T-cell (primary cell): ENCODE results near the gene MOCOS. TPM values are rescaled to one million over a fixed set of nuclear protein-coding genes. Genes with fewer than 3 reads are reported as not detected.

ENCODE experiments used
- ATAC-seq, 4 experiments: fragments of 200-7000 bp in 3 of 4; fragments of 150-1000 bp in 1 of 4; cut with Tn5 transposase; replicated peaks in 1 of 4; 1 replicate in 3 of 4; 2 replicates in 1 of 4; pipeline ENCODE4 v1.10.0; 2021; ENCODE audit warnings: moderate library complexity in 3 of 4, mild to moderate bottlenecking in 2 of 4, moderate number of reproducible peaks in 1 of 4
- CTCF ChIA-PET, 2 donors: fragments of 300-600 bp; sonication (Branson Sonifier 250); formaldehyde crosslinking; loops; one replicate each; lab custom pipeline; 2022; ENCODE audit warnings: antibody characterized with exemption in 2 of 2; lab: Charles Lee
- POLR2A ChIA-PET, 2 donors: fragments of 300-600 bp; sonication (Branson Sonifier 250); formaldehyde crosslinking; loops; one replicate each; lab custom pipeline; 2022; ENCODE audit warnings: antibody characterized with exemption in 2 of 2; lab: Charles Lee
- DNase-seq, 35 experiments: peaks; one replicate each; pipeline versions ENCODE4 v3.0.0 to v3.0.0-alpha.2; 2013 to 2023
- H3K27ac ChIP-seq: one replicate; pipeline ENCODE4 v1.5.1; 2013; ENCODE audit warnings: low read length
- H3K27me3 ChIP-seq, 2 experiments: replicated peaks in 1 of 2; 1 replicate in 1 of 2; 2 replicates in 1 of 2; pipeline versions ENCODE4 v1.6.1 to v1.7.0; 2013; ENCODE audit warnings: low read length in 1 of 2, mixed read lengths in 1 of 2; ENCODE audit not compliant: control insufficient read depth in 2 of 2, insufficient read depth in 2 of 2; ENCODE audit errors: extremely low read depth in 1 of 2
- H3K36me3 ChIP-seq, 2 donors: 1 replicate in 1 of 2; 2 replicates in 1 of 2; pipeline versions ENCODE4 v1.6.1 to v1.7.0; 2013; ENCODE audit warnings: low read length in 1 of 2; ENCODE audit not compliant: control insufficient read depth in 2 of 2, insufficient read depth in 1 of 2; ENCODE audit errors: extremely low read depth in 1 of 2
- H3K4me1 ChIP-seq, 2 experiments: 1 replicate in 1 of 2; 2 replicates in 1 of 2; pipeline versions ENCODE4 v1.6.1 to v1.7.0; 2013; ENCODE audit warnings: low read length in 2 of 2, mixed read lengths in 1 of 2; ENCODE audit not compliant: insufficient read depth in 2 of 2, control insufficient read depth in 1 of 2; ENCODE audit errors: extremely low read depth in 1 of 2
- H3K4me3 ChIP-seq, 2 donors: 1 replicate in 1 of 2; 2 replicates in 1 of 2; pipeline versions ENCODE4 v1.5.1 to v1.7.0; 2013; ENCODE audit warnings: mild to moderate bottlenecking in 2 of 2, low read length in 1 of 2, moderate library complexity in 1 of 2; ENCODE audit not compliant: control insufficient read depth in 1 of 2; ENCODE audit errors: extremely low read depth in 1 of 2
- H3K9me3 ChIP-seq: 2 replicates; pipeline ENCODE4 v1.7.0; 2013
- H3K27ac Mint-ChIP-seq, 2 donors: one replicate each; pipeline ENCODE4 v1.8.0; 2020 to 2021; ENCODE audit warnings: mild to moderate bottlenecking in 2 of 2, mixed read lengths in 2 of 2
- H3K27me3 Mint-ChIP-seq, 2 donors: one replicate each; pipeline ENCODE4 v1.8.0; 2021 to 2022; ENCODE audit warnings: mixed read lengths in 2 of 2
- H3K36me3 Mint-ChIP-seq: one replicate; pipeline ENCODE4 v1.8.0; 2021; ENCODE audit warnings: mixed read lengths
- H3K4me1 Mint-ChIP-seq, 3 donors: one replicate each; pipeline ENCODE4 v1.8.0; 2020 to 2022; ENCODE audit warnings: mixed read lengths in 3 of 3, mild to moderate bottlenecking in 1 of 3
- H3K4me3 Mint-ChIP-seq, 3 donors: one replicate each; pipeline ENCODE4 v1.8.0; 2020 to 2022; ENCODE audit warnings: mild to moderate bottlenecking in 3 of 3, mixed read lengths in 3 of 3, moderate library complexity in 3 of 3
- H3K9me3 Mint-ChIP-seq, 3 donors: one replicate each; pipeline ENCODE4 v1.8.0; 2020 to 2022; ENCODE audit warnings: mixed read lengths in 3 of 3
- WGBS: methylation state at CpG from one replicate; pipeline ENCODE4 v1.1.5; 2013; ENCODE audit warnings: missing lambda C conversion rate; ENCODE audit not compliant: insufficient coverage; 5-methylcytosine and 5-hydroxymethylcytosine counted together
- total RNA-seq, 35 experiments: library from RNA in 6 of 35; stranded (reverse) in 6 of 35; fragments of 120-200 nt in 1 of 35; gene quantifications; one replicate each; pipeline versions ENCODE4 v1.2.1 to v1.2.4 and lab custom pipeline; 2013 to 2026

Gene MOCOS
- total RNA-seq, 5 donors from 2014 or later (not counting 1 experiment from before 2014, with no cell fraction given) = 0.05 to 0.47 (median 0.16) TPM

DNA sequence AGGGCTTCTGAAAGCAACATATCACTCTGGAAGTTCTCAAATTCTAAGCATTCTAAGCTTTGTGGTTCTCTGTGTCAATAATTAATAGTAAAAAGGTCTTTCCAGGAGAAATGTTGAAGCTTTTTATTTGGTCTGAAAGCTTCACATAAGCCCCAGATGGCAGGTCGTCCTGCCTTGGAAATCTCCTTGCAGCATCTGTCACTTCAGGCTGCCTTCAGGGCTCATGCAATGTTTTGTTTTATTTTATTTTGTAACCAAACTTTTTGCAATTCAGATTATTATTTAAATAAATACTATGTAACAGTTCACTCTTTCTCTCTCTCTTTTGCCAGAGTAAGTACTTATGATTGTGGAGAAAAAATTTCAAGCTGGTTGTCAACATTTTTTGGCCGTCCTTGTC, 63.5 kb downstream of the MOCOS start:
- H3K4me3 ChIP-seq = no peak overlapping the region
- ATAC-seq (no peak), DNase-seq (no peak)
- no peaks in the 10 kb centered on the region for H3K9me3 ChIP-seq
- ChIA-PET POLR2A (interaction anchor here in 1 of 2 donors (0.6 kb wide), 1 partner anchor 99 kb away, joined by 16 read pairs; no protein-coding TSS in a partner anchor), CTCF (no interaction called here)
- H3K36me3 ChIP-seq = no peaks in the 10 kb centered on the region
- no peaks in the 10 kb centered on the region for H3K4me1 ChIP-seq
- no peak overlapping the region for H3K27ac ChIP-seq
- WGBS = no CpG with 5 or more reads among the region's 2 CpGs
- H3K4me3 Mint-ChIP-seq = no peak overlapping the region
- H3K27me3 ChIP-seq = peaks cover 0 to 14% of the 10 kb centered on the region in 2 experiments
- H3K36me3 Mint-ChIP-seq = no peaks in the 10 kb centered on the region
- H3K4me1 Mint-ChIP-seq = no peaks in the 10 kb centered on the region
- H3K27ac Mint-ChIP-seq = no peak overlapping the region
- H3K27me3 Mint-ChIP-seq = peaks cover 36 to 40% of the 10 kb centered on the region in 2 donors
- H3K9me3 Mint-ChIP-seq = peaks cover 0 to 7% (median under 1%) of the 10 kb centered on the region in 3 donors

DNA sequence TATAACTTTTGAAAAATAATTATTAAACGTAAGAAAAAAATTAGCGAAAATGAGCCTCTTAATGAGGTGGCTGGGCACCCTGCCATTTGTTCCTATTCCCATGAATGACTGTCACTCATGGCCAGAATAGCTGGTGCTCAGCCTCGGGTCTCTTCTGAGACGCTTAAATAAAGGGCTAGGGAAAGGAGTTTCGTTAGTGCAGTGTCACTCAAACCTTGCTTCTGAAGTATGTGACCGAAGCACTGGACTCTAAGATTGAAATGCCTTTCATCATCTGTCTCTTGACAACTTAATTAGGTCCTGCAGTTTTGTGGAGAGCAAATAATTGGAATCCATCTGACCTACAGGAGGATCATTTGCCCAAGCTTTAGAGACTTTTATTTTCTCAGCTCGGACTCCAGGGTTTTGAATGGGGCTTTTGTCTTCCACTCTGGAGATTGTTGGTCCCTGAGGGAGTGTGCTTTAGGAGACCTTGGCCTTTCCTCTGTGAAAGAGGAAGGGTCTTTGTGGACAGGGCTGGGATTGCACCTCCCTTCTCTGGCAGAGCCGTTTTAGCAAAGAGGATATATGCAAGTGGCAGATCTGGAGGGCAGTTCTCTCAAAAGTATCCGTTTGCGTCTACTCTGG, 67.9 kb downstream of the MOCOS start:
- no peak overlapping the region for H3K27ac Mint-ChIP-seq
- Histone ChIP-seq H3K9me3 (no peaks in the 10 kb centered on the region), H3K27me3 (peaks cover 0 to 13% of the 10 kb centered on the region in 2 experiments), H3K27ac (no peak overlapping the region), H3K4me1 (no peaks in the 10 kb centered on the region), H3K4me3 (no peak overlapping the region), H3K36me3 (no peaks in the 10 kb centered on the region)
- WGBS = no CpG with 5 or more reads among the region's 10 CpGs
- ChIA-PET CTCF (no interaction called here), POLR2A (no interaction called here)
- H3K9me3 Mint-ChIP-seq = no peaks in the 10 kb centered on the region
- H3K4me3 Mint-ChIP-seq = no peak overlapping the region
- no peak for DNase-seq
- peaks cover 17 to 20% of the 10 kb centered on the region in 2 donors for H3K27me3 Mint-ChIP-seq
- H3K4me1 Mint-ChIP-seq = no peaks in the 10 kb centered on the region
- no peak for ATAC-seq
- H3K36me3 Mint-ChIP-seq = no peaks in the 10 kb centered on the region

DNA sequence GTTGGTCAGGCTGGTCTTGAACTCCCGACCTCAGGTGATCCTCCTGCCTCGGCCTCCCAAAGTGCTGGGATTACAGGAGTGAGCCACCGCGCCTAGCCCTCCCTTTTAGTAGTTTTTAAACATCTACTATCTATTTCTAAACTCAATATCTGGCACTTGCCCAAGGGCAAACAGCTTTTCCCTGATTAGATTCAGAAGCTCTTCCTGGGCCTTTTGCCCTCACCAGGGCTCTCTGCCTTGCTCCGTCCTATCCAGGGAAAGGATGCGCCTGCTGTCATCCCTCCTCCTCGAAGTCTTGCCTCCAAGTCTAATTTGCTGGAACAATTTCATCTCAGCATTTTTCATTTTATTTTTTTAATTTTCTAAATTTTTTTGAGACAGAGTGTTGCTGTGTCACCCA, 68.8 kb downstream of the MOCOS start:
- H3K9me3 Mint-ChIP-seq = no peaks in the 10 kb centered on the region
- no peaks in the 10 kb centered on the region for H3K4me1 Mint-ChIP-seq
- DNase-seq = no peak
- Histone ChIP-seq H3K27ac (no peak overlapping the region), H3K27me3 (peaks cover 0 to 13% of the 10 kb centered on the region in 2 experiments), H3K4me1 (no peaks in the 10 kb centered on the region), H3K4me3 (no peak overlapping the region), H3K36me3 (no peaks in the 10 kb centered on the region), H3K9me3 (no peaks in the 10 kb centered on the region)
- peaks cover 17 to 20% of the 10 kb centered on the region in 2 donors for H3K27me3 Mint-ChIP-seq
- 85% methylated on average over 5 of the region's 7 CpGs for WGBS
- no peak overlapping the region for H3K4me3 Mint-ChIP-seq
- ChIA-PET POLR2A (no interaction called here), CTCF (no interaction called here)
- H3K36me3 Mint-ChIP-seq = no peaks in the 10 kb centered on the region
- H3K27ac Mint-ChIP-seq = no peak overlapping the region
- no peak for ATAC-seq

DNA sequence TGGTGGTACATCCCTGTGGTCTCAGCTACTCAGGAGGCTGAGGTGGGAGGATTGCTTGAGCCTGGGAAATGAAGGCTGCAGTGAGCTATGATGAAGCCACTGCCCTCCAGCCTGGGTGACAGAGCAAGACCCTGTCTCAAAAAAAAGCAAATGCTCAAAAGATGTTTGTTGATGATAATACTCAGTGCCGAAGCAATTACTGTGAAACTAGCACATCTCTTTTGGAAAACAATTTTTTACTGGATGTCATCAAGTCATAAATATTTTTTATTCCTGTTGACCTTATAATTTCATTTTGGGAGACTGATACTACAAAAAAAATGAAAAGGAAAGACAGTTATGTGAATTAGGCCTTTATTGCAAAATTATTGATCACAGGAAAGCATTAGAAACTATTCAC, 75.7 kb downstream of the MOCOS start:
- Histone ChIP-seq H3K36me3 (no peaks in the 10 kb centered on the region), H3K4me3 (no peak overlapping the region), H3K27ac (no peak overlapping the region), H3K4me1 (no peaks in the 10 kb centered on the region), H3K9me3 (no peaks in the 10 kb centered on the region), H3K27me3 (peaks cover 0 to 1% of the 10 kb centered on the region in 2 experiments)
- no peak for ATAC-seq
- Mint-ChIP-seq H3K27me3 (peaks cover under 1 to 6% of the 10 kb centered on the region in 2 donors), H3K27ac (no peak overlapping the region), H3K9me3 (no peaks in the 10 kb centered on the region), H3K4me3 (no peak overlapping the region), H3K4me1 (no peaks in the 10 kb centered on the region), H3K36me3 (no peaks in the 10 kb centered on the region)
- ChIA-PET CTCF (no interaction called here), POLR2A (no interaction called here)
- no peak for DNase-seq
- no CpG with 5 or more reads among the region's 1 CpG for WGBS

DNA sequence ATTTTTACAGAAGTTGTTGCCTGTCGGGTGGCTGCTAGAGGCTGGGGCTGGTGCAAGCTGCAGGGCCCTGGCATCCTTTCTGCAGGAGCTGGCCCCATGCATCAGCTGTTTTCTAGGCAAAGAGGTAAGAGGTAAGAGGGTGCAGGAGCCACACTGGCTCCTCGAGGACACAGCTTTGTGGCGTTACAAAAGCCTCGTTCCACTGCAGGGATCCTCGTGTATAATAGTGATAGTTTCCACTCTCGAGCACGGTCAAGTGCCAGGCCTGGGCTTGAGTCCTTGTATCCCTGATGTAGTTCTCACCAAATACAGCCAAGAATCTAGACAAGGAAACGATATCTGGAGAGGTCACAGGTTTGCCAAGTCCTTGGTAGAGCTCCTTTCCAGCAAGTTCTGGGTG, 77.0 kb downstream of the MOCOS start:
- Mint-ChIP-seq H3K36me3 (no peaks in the 10 kb centered on the region), H3K9me3 (no peaks in the 10 kb centered on the region), H3K4me1 (no peaks in the 10 kb centered on the region), H3K27me3 (peaks cover 0 to 6% of the 10 kb centered on the region in 2 donors), H3K27ac (no peak overlapping the region), H3K4me3 (no peak overlapping the region)
- Histone ChIP-seq H3K4me3 (no peak overlapping the region), H3K27me3 (peaks cover 0 to 2% of the 10 kb centered on the region in 2 experiments), H3K9me3 (no peaks in the 10 kb centered on the region), H3K27ac (no peak overlapping the region), H3K36me3 (no peaks in the 10 kb centered on the region), H3K4me1 (no peaks in the 10 kb centered on the region)
- ChIA-PET CTCF (no interaction called here), POLR2A (no interaction called here)
- no peak for ATAC-seq
- DNase-seq = no peak
- WGBS = 89% methylated on average over 8 of the region's 8 CpGs

DNA sequence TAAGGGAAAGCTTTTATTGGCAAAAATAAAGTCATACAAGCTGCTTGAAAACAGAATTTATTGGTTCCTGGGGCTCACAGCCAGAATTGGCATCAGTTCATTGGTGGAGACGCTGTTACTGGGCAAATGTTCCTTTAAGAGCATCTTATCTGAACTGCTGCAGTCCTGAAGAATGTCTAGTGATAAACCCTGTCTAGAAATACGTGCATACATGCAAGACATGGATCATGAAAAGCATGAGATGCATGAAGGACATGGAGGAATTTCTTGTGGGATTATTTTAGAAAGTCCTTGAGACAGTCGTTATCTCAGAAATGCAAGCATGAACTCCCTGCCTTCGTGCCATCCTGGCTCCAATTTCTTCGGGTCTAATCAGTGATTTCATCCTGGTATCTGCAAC, 77.7 kb downstream of the MOCOS start:
- Histone ChIP-seq H3K4me1 (no peaks in the 10 kb centered on the region), H3K4me3 (no peak overlapping the region), H3K9me3 (no peaks in the 10 kb centered on the region), H3K27me3 (peaks cover 0 to 6% of the 10 kb centered on the region in 2 experiments), H3K27ac (no peak overlapping the region), H3K36me3 (no peaks in the 10 kb centered on the region)
- no peak for ATAC-seq
- no peak for DNase-seq
- 57% methylated on average over 3 of the region's 5 CpGs for WGBS
- ChIA-PET CTCF (no interaction called here), POLR2A (no interaction called here)
- Mint-ChIP-seq H3K9me3 (no peaks in the 10 kb centered on the region), H3K4me3 (no peak overlapping the region), H3K36me3 (no peaks in the 10 kb centered on the region), H3K27me3 (peaks cover 6 to 11% of the 10 kb centered on the region in 2 donors), H3K4me1 (no peaks in the 10 kb centered on the region), H3K27ac (no peak overlapping the region)
